GM12865 (cell line): Measurements from ENCODE around the gene FOXL1.

Source experiments
- DNase-seq: peaks from one replicate; pipeline ENCODE4 v3.0.0; 2010; ENCODE audit warnings: low read depth
- H3K4me3 ChIP-seq: 2 replicates; pipeline ENCODE4 v1.5.1; 2011; ENCODE audit warnings: mild to moderate bottlenecking, low read depth, low read length, control low read depth
- TF ChIP-seq, protein P1 (sequence below): IDR thresholded peaks from 2 replicates; pipeline ENCODE4 v1.5.1; 2011; ENCODE audit warnings: low read length, control low read depth, low read depth, inconsistent platforms; ENCODE audit not compliant: insufficient read depth; ENCODE audit errors: missing control alignments

Gene FOXL1

GRCh38 chr16:86572041-86572521 lies 6.3 kb upstream of the FOXL1 start:
- no peak for DNase-seq
- TF ChIP-seq, protein P1, sequence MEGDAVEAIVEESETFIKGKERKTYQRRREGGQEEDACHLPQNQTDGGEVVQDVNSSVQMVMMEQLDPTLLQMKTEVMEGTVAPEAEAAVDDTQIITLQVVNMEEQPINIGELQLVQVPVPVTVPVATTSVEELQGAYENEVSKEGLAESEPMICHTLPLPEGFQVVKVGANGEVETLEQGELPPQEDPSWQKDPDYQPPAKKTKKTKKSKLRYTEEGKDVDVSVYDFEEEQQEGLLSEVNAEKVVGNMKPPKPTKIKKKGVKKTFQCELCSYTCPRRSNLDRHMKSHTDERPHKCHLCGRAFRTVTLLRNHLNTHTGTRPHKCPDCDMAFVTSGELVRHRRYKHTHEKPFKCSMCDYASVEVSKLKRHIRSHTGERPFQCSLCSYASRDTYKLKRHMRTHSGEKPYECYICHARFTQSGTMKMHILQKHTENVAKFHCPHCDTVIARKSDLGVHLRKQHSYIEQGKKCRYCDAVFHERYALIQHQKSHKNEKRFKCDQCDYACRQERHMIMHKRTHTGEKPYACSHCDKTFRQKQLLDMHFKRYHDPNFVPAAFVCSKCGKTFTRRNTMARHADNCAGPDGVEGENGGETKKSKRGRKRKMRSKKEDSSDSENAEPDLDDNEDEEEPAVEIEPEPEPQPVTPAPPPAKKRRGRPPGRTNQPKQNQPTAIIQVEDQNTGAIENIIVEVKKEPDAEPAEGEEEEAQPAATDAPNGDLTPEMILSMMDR, result no peak
- H3K4me3 ChIP-seq, result no peak overlapping the region

- TF ChIP-seq, protein P1, result no peak
- H3K4me3 ChIP-seq, result no peak overlapping the region
- DNase-seq, result no peak
Observed at GRCh38 chr16:86572606-86573005, 5.7 kb upstream of the FOXL1 start.

DNA sequence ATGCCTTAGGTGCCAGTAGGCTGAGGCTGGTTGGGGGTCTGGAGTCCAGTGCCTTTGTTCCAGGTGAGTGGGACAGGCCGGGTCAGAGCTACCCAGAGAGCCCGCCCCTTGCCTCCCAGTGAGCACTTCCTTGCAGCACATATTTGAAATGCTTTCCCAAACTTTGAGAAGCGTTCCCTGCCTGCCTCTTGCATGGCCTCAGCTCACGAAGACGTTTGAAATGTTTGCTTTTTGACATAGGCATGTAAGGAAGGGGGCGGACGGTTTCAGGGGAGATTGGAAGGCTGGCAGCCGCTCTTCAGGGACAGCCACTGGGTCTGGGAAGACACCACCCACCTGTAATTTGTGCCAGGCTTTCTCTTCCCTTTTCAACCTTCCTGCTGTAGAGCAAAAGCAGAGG lies 5.1 kb upstream of the FOXL1 start:
- TF ChIP-seq, protein P1, result no peak
- DNase-seq, result no peak
- H3K4me3 ChIP-seq, result no peak overlapping the region

DNA sequence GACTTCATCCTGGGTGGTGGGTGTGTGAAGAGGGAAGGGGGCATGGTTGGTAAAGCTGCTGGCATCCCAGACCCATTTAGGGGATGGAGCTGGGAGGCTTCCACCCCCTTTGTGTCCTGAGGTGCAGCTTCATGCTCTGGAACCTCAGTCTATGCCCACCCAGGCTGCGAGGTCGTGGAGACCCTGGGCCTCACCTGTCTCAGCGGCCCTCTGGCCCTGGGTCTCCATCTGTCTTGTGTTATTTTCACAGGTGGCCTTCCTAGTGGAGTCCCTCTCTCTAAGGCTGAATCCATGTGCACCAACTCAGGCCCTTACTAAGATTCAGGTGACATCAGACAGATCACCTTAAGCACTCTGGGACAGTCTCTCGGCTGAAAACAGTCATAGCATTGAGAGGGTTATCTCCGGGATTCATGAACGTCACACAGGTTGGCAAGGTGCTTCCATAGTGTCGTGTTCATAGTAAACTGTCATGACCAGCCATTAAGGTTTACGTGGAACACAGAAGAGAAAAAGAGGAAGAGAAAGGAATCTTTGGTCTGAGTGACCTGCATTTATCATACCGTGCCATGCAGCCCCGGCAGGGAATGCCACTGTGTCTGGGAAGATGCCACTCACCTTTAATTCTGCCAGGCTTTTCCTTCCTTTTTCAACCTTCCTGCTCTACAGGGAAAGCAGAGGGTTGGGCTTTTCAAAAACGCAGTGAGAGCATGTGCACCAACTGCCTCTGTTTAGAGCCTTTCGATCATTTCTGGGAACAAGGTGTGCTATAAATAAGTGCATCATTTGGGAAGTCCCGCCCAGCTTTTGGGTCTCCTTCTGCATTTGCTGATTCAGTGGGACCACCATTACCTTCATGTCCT lies 4.5 kb upstream of the FOXL1 start:
- H3K4me3 ChIP-seq, result no peak overlapping the region
- TF ChIP-seq, protein P1, result no peak
- no peak for DNase-seq

DNA sequence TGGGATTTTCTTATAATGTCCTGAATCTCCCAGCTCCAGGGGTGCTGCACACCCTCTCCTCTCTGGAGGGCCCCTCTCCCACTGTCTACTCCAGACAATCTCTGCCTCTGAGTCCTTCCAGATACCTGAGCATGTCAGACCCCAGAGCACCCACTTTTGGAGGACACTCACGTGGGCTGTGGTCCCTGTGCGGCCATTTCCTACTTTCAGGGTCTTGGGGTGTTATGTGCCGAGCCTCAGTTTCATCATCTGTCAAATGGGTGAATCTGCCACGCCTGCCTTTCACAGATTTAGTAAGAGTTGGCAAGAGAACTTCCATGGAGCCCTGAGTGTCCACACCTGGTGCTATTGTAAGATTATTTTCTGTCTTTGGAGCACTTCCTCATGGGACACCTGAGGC lies 3.7 kb upstream of the FOXL1 start:
- DNase-seq, result no peak
- TF ChIP-seq, protein P1, result no peak
- H3K4me3 ChIP-seq, result no peak overlapping the region

DNA sequence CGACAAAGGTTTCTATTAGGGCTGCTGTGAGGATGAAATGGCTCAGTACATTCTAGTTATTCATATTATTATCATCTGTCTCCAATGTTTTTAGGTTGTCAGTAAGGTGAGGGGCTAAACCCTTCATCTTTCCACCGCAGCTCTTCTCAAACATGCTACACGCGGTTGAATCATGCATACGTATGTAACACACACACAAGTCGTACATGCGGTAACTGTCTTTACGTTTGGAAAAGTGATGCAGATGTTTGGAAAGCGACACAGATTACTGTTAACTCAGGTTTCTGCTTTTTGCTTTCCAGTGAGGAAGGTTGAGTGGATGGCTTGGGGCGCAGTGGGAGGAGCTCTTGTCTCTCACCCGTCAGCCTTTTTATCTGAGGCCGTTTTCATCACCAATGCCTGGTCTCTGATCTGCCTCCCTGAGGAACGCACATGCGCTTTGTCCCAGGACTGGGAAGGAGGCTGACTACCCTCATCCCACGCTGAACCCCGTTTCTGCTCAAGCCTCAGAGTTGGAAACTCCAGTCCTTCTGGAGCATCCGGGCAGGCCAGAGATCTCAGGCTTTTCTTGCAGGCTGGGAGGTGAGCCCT lies 3.2 kb upstream of the FOXL1 start:
- no peak for DNase-seq
- TF ChIP-seq, protein P1, result no peak
- H3K4me3 ChIP-seq, result no peak overlapping the region
